RWPE1 (cell line): Measurements from ENCODE around the gene CUBN.

Experiments used
- CTCF ChIA-PET: fragments of 350-600 bp; sonication (Branson Sonifier 250); formaldehyde crosslinking; extraction: SDS; loops from one replicate; lab custom pipeline; 2021; lab: Yijun Ruan, JAX
- POLR2A ChIA-PET: fragments of 400-600 bp; formaldehyde crosslinking; extraction: SDS; loops from one replicate; lab custom pipeline; 2020; ENCODE audit warnings: antibody characterized with exemption; ENCODE audit not compliant: low non-redundant PET; lab: Yijun Ruan, JAX
- DNase-seq: peaks from one replicate; pipeline ENCODE4 v3.0.0; 2012; ENCODE audit warnings: low spot score
- H3K27ac ChIP-seq: fragments of 450-650 bp; 2 replicates; pipeline ENCODE4 v1.5.1; 2017
- TF ChIP-seq, protein P1 (sequence below): fragments of 450-650 bp; conservative IDR thresholded peaks from 2 replicates; pipeline ENCODE4 v1.5.1; 2017; ENCODE audit warnings: low read depth, mild to moderate bottlenecking

CUBN gene

GRCh38 chr10:17066000-17066399 lies 63.6 kb downstream of the CUBN start:
- H3K27ac ChIP-seq, result no peak overlapping the region
- no peak for DNase-seq
- TF ChIP-seq, protein P1, sequence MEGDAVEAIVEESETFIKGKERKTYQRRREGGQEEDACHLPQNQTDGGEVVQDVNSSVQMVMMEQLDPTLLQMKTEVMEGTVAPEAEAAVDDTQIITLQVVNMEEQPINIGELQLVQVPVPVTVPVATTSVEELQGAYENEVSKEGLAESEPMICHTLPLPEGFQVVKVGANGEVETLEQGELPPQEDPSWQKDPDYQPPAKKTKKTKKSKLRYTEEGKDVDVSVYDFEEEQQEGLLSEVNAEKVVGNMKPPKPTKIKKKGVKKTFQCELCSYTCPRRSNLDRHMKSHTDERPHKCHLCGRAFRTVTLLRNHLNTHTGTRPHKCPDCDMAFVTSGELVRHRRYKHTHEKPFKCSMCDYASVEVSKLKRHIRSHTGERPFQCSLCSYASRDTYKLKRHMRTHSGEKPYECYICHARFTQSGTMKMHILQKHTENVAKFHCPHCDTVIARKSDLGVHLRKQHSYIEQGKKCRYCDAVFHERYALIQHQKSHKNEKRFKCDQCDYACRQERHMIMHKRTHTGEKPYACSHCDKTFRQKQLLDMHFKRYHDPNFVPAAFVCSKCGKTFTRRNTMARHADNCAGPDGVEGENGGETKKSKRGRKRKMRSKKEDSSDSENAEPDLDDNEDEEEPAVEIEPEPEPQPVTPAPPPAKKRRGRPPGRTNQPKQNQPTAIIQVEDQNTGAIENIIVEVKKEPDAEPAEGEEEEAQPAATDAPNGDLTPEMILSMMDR, result no peak
- ChIA-PET CTCF (interaction anchor here (0.7 to 1.0 kb wide), 2 partner anchors 124 to 165 kb away, joined by 3 to 4 read pairs; no protein-coding TSS in a partner anchor), POLR2A (no interaction called here)

DNA sequence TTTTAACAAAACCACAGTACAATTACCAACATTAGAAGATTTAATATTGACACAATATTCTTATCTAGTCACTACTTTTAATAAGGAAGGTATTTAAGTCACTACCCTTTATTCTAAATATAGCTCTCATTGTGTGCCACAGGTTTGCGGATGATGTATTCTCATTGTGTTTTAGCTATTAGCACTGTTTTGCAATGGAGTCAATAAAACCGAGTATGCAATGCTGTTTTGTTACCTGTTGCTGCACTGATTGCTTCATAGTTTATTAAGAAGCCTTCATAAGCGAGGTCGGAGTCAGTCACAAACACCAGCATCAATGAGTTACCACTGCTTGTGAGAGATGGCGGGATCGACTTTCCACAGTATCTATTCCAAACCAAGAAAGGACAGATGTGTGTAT lies 64.3 kb downstream of the CUBN start:
- H3K27ac ChIP-seq, result no peak overlapping the region
- ChIA-PET CTCF (interaction anchor here (0.6 kb wide), 1 partner anchor 18 kb away, joined by 3 read pairs; no protein-coding TSS in a partner anchor), POLR2A (no interaction called here)
- DNase-seq, result no peak
- TF ChIP-seq, protein P1, result no peak

- DNase-seq, result no peak
- POLR2A ChIA-PET, result no interaction called here
- TF ChIP-seq, protein P1, result no peak
- CTCF ChIA-PET, result no interaction called here
- no peak overlapping the region for H3K27ac ChIP-seq
Measured at GRCh38 chr10:17064435-17064834, 65.2 kb downstream of the CUBN start.

- DNase-seq, result peak; percentile 81
- TF ChIP-seq, protein P1, result no peak
- ChIA-PET CTCF (interaction anchor here (0.8 kb wide), 1 partner anchor 168 kb away, joined by 3 read pairs; no protein-coding TSS in a partner anchor), POLR2A (no interaction called here)
- peak overlapping the region; percentile 88 for H3K27ac ChIP-seq
Measured at GRCh38 chr10:17062955-17063484, 66.6 kb downstream of the CUBN start.

DNA sequence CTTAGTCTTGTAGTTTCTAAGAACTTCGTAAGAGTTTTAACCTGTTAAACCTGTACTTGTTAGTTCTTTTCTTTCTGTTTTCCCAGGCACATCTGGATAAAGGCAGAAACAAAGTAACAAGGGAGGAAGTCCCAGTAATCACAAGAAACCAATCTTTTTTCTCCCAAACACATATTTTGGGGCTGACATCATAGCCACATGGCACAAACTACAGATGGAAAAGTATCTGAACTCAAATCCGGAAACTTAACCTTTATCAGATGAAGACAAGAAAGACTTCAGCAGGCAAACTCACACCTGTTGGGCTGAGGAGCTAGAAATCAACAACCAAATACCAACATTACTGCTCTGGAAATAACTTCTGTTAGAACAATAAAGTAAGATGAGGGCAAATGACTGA lies 67.1 kb downstream of the CUBN start:
- TF ChIP-seq, protein P1, result no peak
- ChIA-PET CTCF (interaction anchor here (0.8 kb wide), 1 partner anchor 168 kb away, joined by 3 read pairs; no protein-coding TSS in a partner anchor), POLR2A (no interaction called here)
- DNase-seq, result peak; percentile 36
- H3K27ac ChIP-seq, result peak overlapping the region; percentile 88

- TF ChIP-seq, protein P1, result no peak
- H3K27ac ChIP-seq, result no peak overlapping the region
- POLR2A ChIA-PET, result no interaction called here
- CTCF ChIA-PET, result interaction anchor here (0.8 kb wide), 1 partner anchor 169 kb away, joined by 3 read pairs; no protein-coding TSS in a partner anchor
- peak; percentile 62 for DNase-seq
Measured at GRCh38 chr10:17062009-17062408, 67.6 kb downstream of the CUBN start.
